Astrocyte (in vitro differentiated cells and primary cell): ENCODE data around the gene APP. TPM values are rescaled to one million over a fixed set of nuclear protein-coding genes. Genes with fewer than 3 reads are reported as not detected.
A peak's percentile ranks its signal among the peaks of the same experiment; 100 is the strongest.

Experiments
- DNase-seq: peaks from one replicate; pipeline ENCODE4 v3.0.0-alpha.2; 2010; ENCODE audit warnings: low read depth
- FAIRE-seq: peaks from 2 replicates; lab custom pipeline; 2011; peaks lifted over from hg19 to GRCh38; lab: Jason Lieb, UNC
- H2AFZ ChIP-seq: 2 replicates; pipeline ENCODE4 v1.6.0; 2012; ENCODE audit warnings: low read depth, low read length, inconsistent platforms
- H3K27ac ChIP-seq: 2 replicates; pipeline ENCODE4 v1.5.1; 2011; ENCODE audit warnings: low read depth, low read length, inconsistent platforms
- H3K27me3 ChIP-seq: 2 replicates; pipeline ENCODE4 v1.6.0; 2011; ENCODE audit warnings: low read length, inconsistent platforms; ENCODE audit not compliant: insufficient read depth
- H3K36me3 ChIP-seq: 2 replicates; pipeline ENCODE4 v1.5.1; 2011; ENCODE audit warnings: low read length, inconsistent platforms; ENCODE audit not compliant: insufficient read depth
- H3K4me1 ChIP-seq: 2 replicates; pipeline ENCODE4 v1.5.1; 2011; ENCODE audit warnings: low read length, inconsistent platforms; ENCODE audit not compliant: insufficient read depth
- H3K4me2 ChIP-seq: 2 replicates; pipeline ENCODE4 v1.6.0; 2012; ENCODE audit warnings: low read length, inconsistent platforms
- H3K4me3 ChIP-seq: 2 replicates; pipeline ENCODE4 v1.5.1; 2011; ENCODE audit warnings: low read depth, mild to moderate bottlenecking, low read length, inconsistent platforms; ENCODE audit not compliant: insufficient read depth
- H3K79me2 ChIP-seq: 2 replicates; pipeline ENCODE4 v1.6.0; 2012; ENCODE audit warnings: mild to moderate bottlenecking, low read length, inconsistent platforms; ENCODE audit not compliant: insufficient read depth
- H3K9ac ChIP-seq: 2 replicates; pipeline ENCODE4 v1.6.0; 2012; ENCODE audit warnings: mild to moderate bottlenecking, low read length, inconsistent platforms
- H3K9me3 ChIP-seq: 2 replicates; pipeline ENCODE4 v1.5.1; 2012; ENCODE audit warnings: low read depth, mild to moderate bottlenecking, low read length, inconsistent platforms; ENCODE audit not compliant: insufficient read depth
- H4K20me1 ChIP-seq: 2 replicates; pipeline ENCODE4 v1.6.0; 2012; ENCODE audit warnings: low read length, inconsistent platforms; ENCODE audit not compliant: insufficient read depth
- H3K27ac Mint-ChIP-seq: one replicate; pipeline ENCODE4 v1.8.0; 2021; ENCODE audit warnings: mild to moderate bottlenecking, mixed read lengths; ENCODE audit not compliant: unreplicated experiment
- H3K27me3 Mint-ChIP-seq: one replicate; pipeline ENCODE4 v1.8.0; 2021; ENCODE audit warnings: low read depth, mixed read lengths; ENCODE audit not compliant: unreplicated experiment
- H3K36me3 Mint-ChIP-seq: one replicate; pipeline ENCODE4 v1.8.0; 2021; ENCODE audit warnings: low read depth, mixed read lengths; ENCODE audit not compliant: unreplicated experiment
- H3K4me1 Mint-ChIP-seq: one replicate; pipeline ENCODE4 v1.8.0; 2021; ENCODE audit warnings: low read depth, mixed read lengths; ENCODE audit not compliant: unreplicated experiment
- H3K4me3 Mint-ChIP-seq: one replicate; pipeline ENCODE4 v1.8.0; 2021; ENCODE audit warnings: mild to moderate bottlenecking, moderate library complexity, mixed read lengths; ENCODE audit not compliant: unreplicated experiment
- H3K9me3 Mint-ChIP-seq: one replicate; pipeline ENCODE4 v1.8.0; 2021; ENCODE audit warnings: mild to moderate bottlenecking, mixed read lengths; ENCODE audit not compliant: unreplicated experiment
- CTCF ChIP-seq: IDR thresholded peaks from 2 replicates; pipeline ENCODE4 v1.5.1; 2011; ENCODE audit warnings: low read depth, mild to moderate bottlenecking, inconsistent platforms, low read length, moderate library complexity; ENCODE audit not compliant: insufficient read depth
- EZH2 ChIP-seq: IDR thresholded peaks from 2 replicates; pipeline ENCODE4 v1.6.1; 2012; ENCODE audit warnings: mild to moderate bottlenecking, low read length, inconsistent platforms; ENCODE audit not compliant: insufficient read depth
- total RNA-seq: library from RNA; stranded (reverse); gene quantifications from 2 replicates; pipeline ENCODE4 v1.2.1, GENCODE V29; 2021

Gene APP
- total RNA-seq, 1 donor from 2014 or later: 823 TPM

- H3K4me2 ChIP-seq: no peak overlapping the region
- Mint-ChIP-seq H3K4me3 (no peak overlapping the region), H3K36me3 (peaks cover 20% of the 10 kb centered on the region), H3K9me3 (no peaks in the 10 kb centered on the region), H3K27ac (no peak overlapping the region), H3K27me3 (no peaks in the 10 kb centered on the region), H3K4me1 (peaks cover 5% of the 10 kb centered on the region)
- H2AFZ ChIP-seq: no peak overlapping the region
- H3K27me3 ChIP-seq: no peaks in the 10 kb centered on the region
- H3K79me2 ChIP-seq: no peaks in the 10 kb centered on the region
- TF ChIP-seq CTCF: no peak
- no peak for TF ChIP-seq EZH2
- DNase-seq: no peak
- H3K36me3 ChIP-seq: peaks cover 16% of the 10 kb centered on the region
- H3K27ac ChIP-seq: no peak overlapping the region
- FAIRE-seq: no peak
- no peak overlapping the region for H3K9ac ChIP-seq
- H3K4me1 ChIP-seq: no peaks in the 10 kb centered on the region
- H4K20me1 ChIP-seq: peaks cover 9% of the 10 kb centered on the region
- H3K9me3 ChIP-seq: no peaks in the 10 kb centered on the region
- no peak overlapping the region for H3K4me3 ChIP-seq
These were observed 286.3 kb downstream of the APP start for GRCh38 chr21:25884311-25884710.

- Histone ChIP-seq H3K27me3 (no peaks in the 10 kb centered on the region), H2AFZ (no peak overlapping the region), H3K9ac (no peak overlapping the region), H3K9me3 (no peaks in the 10 kb centered on the region), H3K4me3 (no peak overlapping the region), H3K4me2 (no peak overlapping the region), H3K27ac (no peak overlapping the region), H3K36me3 (peaks cover 19% of the 10 kb centered on the region), H3K79me2 (no peaks in the 10 kb centered on the region), H4K20me1 (peaks cover 9% of the 10 kb centered on the region), H3K4me1 (no peaks in the 10 kb centered on the region)
- peaks cover 13% of the 10 kb centered on the region for H3K36me3 Mint-ChIP-seq
- peaks cover 3% of the 10 kb centered on the region for H3K4me1 Mint-ChIP-seq
- no peak overlapping the region for H3K4me3 Mint-ChIP-seq
- TF ChIP-seq CTCF (peak; percentile 88), EZH2 (no peak)
- H3K27ac Mint-ChIP-seq: no peak overlapping the region
- H3K27me3 Mint-ChIP-seq: no peaks in the 10 kb centered on the region
- DNase-seq (peak; percentile 16), FAIRE-seq (peak; percentile 17)
- H3K9me3 Mint-ChIP-seq: no peaks in the 10 kb centered on the region
These were observed 288.8 kb downstream of the APP start for GRCh38 chr21:25881524-25882376.

DNA sequence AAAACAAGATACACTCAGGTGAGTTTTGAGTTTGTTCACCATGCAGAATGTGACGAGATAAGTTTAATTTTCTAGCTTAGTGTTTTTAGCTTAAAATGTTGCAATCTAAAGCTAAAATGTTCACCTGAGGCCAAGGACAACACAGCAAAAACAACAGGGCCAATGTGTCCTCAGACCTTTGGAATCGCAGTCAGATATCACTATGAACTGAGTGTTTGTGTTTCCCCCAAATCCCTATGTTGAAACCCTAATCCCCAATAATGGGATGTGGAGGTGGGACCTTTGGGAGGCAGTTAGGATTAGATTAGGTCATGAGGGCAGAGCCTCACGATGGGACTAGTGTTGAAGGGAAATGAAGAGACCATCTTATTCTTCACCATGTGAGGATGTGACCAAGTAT, 291.4 kb downstream of the APP start:
- Mint-ChIP-seq H3K4me1 (peaks cover 3% of the 10 kb centered on the region), H3K4me3 (no peak overlapping the region), H3K36me3 (peaks cover 11% of the 10 kb centered on the region), H3K9me3 (no peaks in the 10 kb centered on the region), H3K27me3 (no peaks in the 10 kb centered on the region), H3K27ac (no peak overlapping the region)
- no peak overlapping the region for H3K4me3 ChIP-seq
- no peaks in the 10 kb centered on the region for H3K27me3 ChIP-seq
- TF ChIP-seq CTCF (no peak), EZH2 (no peak)
- H3K9ac ChIP-seq: no peak overlapping the region
- no peaks in the 10 kb centered on the region for H3K9me3 ChIP-seq
- peaks cover 9% of the 10 kb centered on the region for H4K20me1 ChIP-seq
- no peak overlapping the region for H2AFZ ChIP-seq
- H3K36me3 ChIP-seq: peaks cover 19% of the 10 kb centered on the region
- no peaks in the 10 kb centered on the region for H3K79me2 ChIP-seq
- no peaks in the 10 kb centered on the region for H3K4me1 ChIP-seq
- no peak for DNase-seq
- no peak overlapping the region for H3K27ac ChIP-seq
- no peak for FAIRE-seq
- H3K4me2 ChIP-seq: no peak overlapping the region
